ENCODE measurements around the gene ACADVL.

The ACADVL gene

GRCh38 chr17:7215652-7216180 is 4.0 kb upstream of the ACADVL start:
- no peak for DNase-seq (ENCODE audit: extremely low spot score, insufficient read length, low read depth)

GRCh38 chr17:7216242-7217112 is 3.3 kb upstream of the ACADVL start:
- no peak for DNase-seq (ENCODE audit: extremely low spot score, insufficient read length, low read depth)
- FAIRE-seq, result no peak

More at GRCh38 chr17:7215652-7216180, 4.0 kb upstream of the ACADVL start:
- FAIRE-seq, result no peak

- DNase-seq (ENCODE audit: extremely low spot score, insufficient read length, low read depth) (no peak), FAIRE-seq (no peak)
Measured at GRCh38 chr17:7217113-7217987, 2.4 kb upstream of the ACADVL start.

GRCh38 chr17:7218166-7218565 is 1.6 kb upstream of the ACADVL start:
- DNase-seq (ENCODE audit: extremely low spot score, insufficient read length, low read depth) (no peak), FAIRE-seq (no peak)

- DNase-seq (ENCODE audit: extremely low spot score, insufficient read length, low read depth) (no peak), FAIRE-seq (no peak)
Measured at GRCh38 chr17:7218758-7219157, 980 bp upstream of the ACADVL start.

- DNase-seq (ENCODE audit: extremely low spot score, insufficient read length, low read depth), result no peak
- peak; percentile 5 for FAIRE-seq
Measured at GRCh38 chr17:7219229-7219811, 418 bp upstream of the ACADVL start.

- FAIRE-seq (peak; percentile 51), DNase-seq (ENCODE audit: extremely low spot score, insufficient read length, low read depth) (no peak)
Measured at GRCh38 chr17:7220593-7221277, 997 bp downstream of the ACADVL start.

- no peak for FAIRE-seq
Measured at GRCh38 chr17:7221278-7222092, 1.7 kb downstream of the ACADVL start.

GRCh38 chr17:7222093-7222971 is 2.6 kb downstream of the ACADVL start:
- no peak for FAIRE-seq
- no peak for DNase-seq (ENCODE audit: extremely low spot score, insufficient read length, low read depth)

More at GRCh38 chr17:7221278-7222092, 1.7 kb downstream of the ACADVL start:
- no peak for DNase-seq (ENCODE audit: extremely low spot score, insufficient read length, low read depth)

GRCh38 chr17:7222972-7223292 is 3.2 kb downstream of the ACADVL start:
- FAIRE-seq, result no peak
- no peak for DNase-seq (ENCODE audit: extremely low spot score, insufficient read length, low read depth)

- FAIRE-seq (no peak), DNase-seq (ENCODE audit: extremely low spot score, insufficient read length, low read depth) (no peak)
Measured at GRCh38 chr17:7223375-7223774, 3.6 kb downstream of the ACADVL start.

GRCh38 chr17:7224110-7224509 is 4.4 kb downstream of the ACADVL start:
- no peak for FAIRE-seq

GRCh38 chr17:7224661-7225111 is 4.9 kb downstream of the ACADVL start:
- DNase-seq (ENCODE audit: extremely low spot score, insufficient read length, low read depth), result no peak
- no peak for FAIRE-seq

More at GRCh38 chr17:7224110-7224509, 4.4 kb downstream of the ACADVL start:
- DNase-seq (ENCODE audit: extremely low spot score, insufficient read length, low read depth), result no peak

GRCh38 chr17:7225711-7226331 is 6.1 kb downstream of the ACADVL start:
- DNase-seq (ENCODE audit: extremely low spot score, insufficient read length, low read depth), result no peak
- FAIRE-seq, result no peak

- no peak for FAIRE-seq
- no peak for DNase-seq (ENCODE audit: extremely low spot score, insufficient read length, low read depth)
Measured at GRCh38 chr17:7226721-7227710, 7.3 kb downstream of the ACADVL start.

GRCh38 chr17:7228920-7229319 is 9.2 kb downstream of the ACADVL start:
- DNase-seq (ENCODE audit: extremely low spot score, insufficient read length, low read depth) (no peak), FAIRE-seq (no peak)
